ENCODE measurements around the gene NCAM2. TPM values are rescaled to one million over a fixed set of nuclear protein-coding genes. Genes with fewer than 3 reads are reported as not detected.

Gene NCAM2
- polyA plus RNA-seq, 3 donors, result not detected

- WGBS (ENCODE audit: insufficient coverage), result 87% methylated on average over 4 of the region's 6 CpGs
- no peaks in the 10 kb centered on the region for H4K20me1 ChIP-seq (ENCODE audit: insufficient read depth, low read length)
- H3K9ac ChIP-seq (ENCODE audit: insufficient read depth, low read length, poor library complexity, severe bottlenecking), result no peak overlapping the region
- intact Hi-C loops (cut with micrococcal nuclease), result no loop called here
- H3K27me3 ChIP-seq (ENCODE audit: control insufficient read depth in 2 of 2, insufficient read depth in 2 of 2, low read length in 2 of 2), result no peaks in the 10 kb centered on the region
- no peak overlapping the region for H2AFZ ChIP-seq (ENCODE audit: insufficient read depth, low read depth, low read length, poor library complexity, severe bottlenecking)
- H3K27ac Mint-ChIP-seq, result peak overlapping the region in 1 of 7 donors; percentile 38
- no peak overlapping the region for H3K27ac ChIP-seq (ENCODE audit: low read depth in 1 of 2, low read length in 2 of 2)
- no peaks in the 10 kb centered on the region for H3K36me3 Mint-ChIP-seq
- no peak overlapping the region for H3K4me3 ChIP-seq (replicated peaks in 1 of 3; ENCODE audit: low read depth in 2 of 3, low read length in 3 of 3)
- no peaks in the 10 kb centered on the region for H3K4me1 Mint-ChIP-seq
- H3K9me3 Mint-ChIP-seq, result peaks cover 0 to 3% (median 0%) of the 10 kb centered on the region in 7 donors
- no peaks in the 10 kb centered on the region for H3K79me2 ChIP-seq (ENCODE audit: insufficient read depth, low read length)
- H3K9me3 ChIP-seq (replicated peaks in 1 of 2; ENCODE audit: control insufficient read depth in 1 of 2, insufficient read depth in 1 of 2, low read length in 2 of 2), result no peaks in the 10 kb centered on the region
- H3K27me3 Mint-ChIP-seq (ENCODE audit: low read depth in 3 of 3), result peaks cover 0 to 1% (median 0%) of the 10 kb centered on the region in 3 donors
- DNase-seq, result no peak
- H3K4me2 ChIP-seq (replicated peaks; ENCODE audit: extremely low read depth, low read length, poor library complexity, severe bottlenecking), result no peak overlapping the region
- no peaks in the 10 kb centered on the region for H3K36me3 ChIP-seq (replicated peaks in 1 of 2; ENCODE audit: control insufficient read depth in 1 of 2, insufficient read depth in 2 of 2, low read length in 2 of 2)
- TF ChIP-seq CTCF (IDR thresholded peaks at IDR 0.05), result no peak
- no peak overlapping the region for H3K4me3 Mint-ChIP-seq
- no peaks in the 10 kb centered on the region for H3K4me1 ChIP-seq (ENCODE audit: control insufficient read depth in 1 of 2, insufficient read depth in 2 of 2, low read length in 2 of 2)
These were observed 269.9 kb downstream of the NCAM2 start for GRCh38 chr21:21268061-21268471.

- no peak overlapping the region for H3K27ac ChIP-seq (ENCODE audit: low read depth in 1 of 2, low read length in 2 of 2)
- no peak for DNase-seq
- intact Hi-C loops (cut with micrococcal nuclease), result no loop called here
- Mint-ChIP-seq H3K27ac (no peak overlapping the region), H3K9me3 (peaks cover 0 to 4% (median 0%) of the 10 kb centered on the region in 7 donors), H3K4me3 (no peak overlapping the region), H3K27me3 (ENCODE audit: low read depth in 3 of 3) (peaks cover 0 to 1% (median 0%) of the 10 kb centered on the region in 3 donors), H3K4me1 (no peaks in the 10 kb centered on the region), H3K36me3 (no peaks in the 10 kb centered on the region)
- H3K4me2 ChIP-seq (replicated peaks; ENCODE audit: extremely low read depth, low read length, poor library complexity, severe bottlenecking), result no peak overlapping the region
- TF ChIP-seq CTCF (IDR thresholded peaks at IDR 0.05), result no peak
- H3K27me3 ChIP-seq (ENCODE audit: control insufficient read depth in 2 of 2, insufficient read depth in 2 of 2, low read length in 2 of 2), result no peaks in the 10 kb centered on the region
- no peak overlapping the region for H3K4me3 ChIP-seq (replicated peaks in 1 of 3; ENCODE audit: low read depth in 2 of 3, low read length in 3 of 3)
- no peaks in the 10 kb centered on the region for H3K79me2 ChIP-seq (ENCODE audit: insufficient read depth, low read length)
- H3K4me1 ChIP-seq (ENCODE audit: control insufficient read depth in 1 of 2, insufficient read depth in 2 of 2, low read length in 2 of 2), result no peaks in the 10 kb centered on the region
- H2AFZ ChIP-seq (ENCODE audit: insufficient read depth, low read depth, low read length, poor library complexity, severe bottlenecking), result no peak overlapping the region
- no peaks in the 10 kb centered on the region for H3K9me3 ChIP-seq (replicated peaks in 1 of 2; ENCODE audit: control insufficient read depth in 1 of 2, insufficient read depth in 1 of 2, low read length in 2 of 2)
- no peak overlapping the region for H3K9ac ChIP-seq (ENCODE audit: insufficient read depth, low read length, poor library complexity, severe bottlenecking)
- H4K20me1 ChIP-seq (ENCODE audit: insufficient read depth, low read length), result no peaks in the 10 kb centered on the region
- H3K36me3 ChIP-seq (replicated peaks in 1 of 2; ENCODE audit: control insufficient read depth in 1 of 2, insufficient read depth in 2 of 2, low read length in 2 of 2), result no peaks in the 10 kb centered on the region
These were observed 270.7 kb downstream of the NCAM2 start for GRCh38 chr21:21268885-21269284.

Data from CD14-positive monocyte (primary cell).